GM23248 (cell line): Measurements from ENCODE around the gene NFIX. TPM values are rescaled to one million over a fixed set of nuclear protein-coding genes. Genes with fewer than 3 reads are reported as not detected.

Experiments
- DNase-seq: peaks from one replicate; pipeline ENCODE4 v3.0.0-alpha.2; 2015
- H2AFZ ChIP-seq: fragments of 200-600 bp; sonication (generic); 2 replicates; pipeline ENCODE4 v1.6.1; 2016; ENCODE audit warnings: antibody characterized with exemption
- H3F3A ChIP-seq: fragments of 200-600 bp; sonication (generic); 2 replicates; pipeline ENCODE4 v1.6.1; 2016; ENCODE audit warnings: mild to moderate bottlenecking, antibody characterized with exemption, mixed run types; ENCODE audit not compliant: insufficient read depth
- H3K27ac ChIP-seq: fragments of 200-600 bp; sonication (generic); 2 replicates; pipeline ENCODE4 v1.5.1; 2016; ENCODE audit warnings: mild to moderate bottlenecking
- H3K27me3 ChIP-seq: fragments of 200-600 bp; sonication (generic); replicated peaks from 2 replicates; pipeline ENCODE4 v1.6.1; 2016; ENCODE audit warnings: mild to moderate bottlenecking; ENCODE audit not compliant: insufficient read depth
- H3K36me3 ChIP-seq: fragments of 200-600 bp; sonication (generic); 2 replicates; pipeline ENCODE4 v1.6.1; 2016; ENCODE audit warnings: low read depth, mild to moderate bottlenecking
- H3K4me1 ChIP-seq: fragments of 200-600 bp; sonication (generic); 2 replicates; pipeline ENCODE4 v1.6.1; 2016; ENCODE audit warnings: mild to moderate bottlenecking; ENCODE audit not compliant: insufficient read depth
- H3K4me2 ChIP-seq: fragments of 200-600 bp; sonication (generic); one replicate; pipeline ENCODE4 v1.6.1; 2016; ENCODE audit warnings: mild to moderate bottlenecking; ENCODE audit not compliant: unreplicated experiment
- H3K4me3 ChIP-seq: fragments of 200-600 bp; sonication (generic); 2 replicates; pipeline ENCODE4 v1.5.1; 2016; ENCODE audit warnings: mild to moderate bottlenecking
- H3K79me2 ChIP-seq: fragments of 200-600 bp; sonication (generic); 2 replicates; pipeline ENCODE4 v1.6.1; 2016; ENCODE audit warnings: mild to moderate bottlenecking; ENCODE audit not compliant: insufficient read depth
- H3K9ac ChIP-seq: fragments of 200-600 bp; sonication (generic); 2 replicates; pipeline ENCODE4 v1.6.1; 2016; ENCODE audit warnings: mild to moderate bottlenecking
- H3K9me2 ChIP-seq: fragments of 200-600 bp; sonication (generic); 2 replicates; pipeline ENCODE4 v1.6.1; 2016; ENCODE audit warnings: mixed run types, mild to moderate bottlenecking, moderate library complexity; ENCODE audit not compliant: insufficient read depth
- H3K9me3 ChIP-seq: fragments of 200-600 bp; sonication (generic); one replicate; pipeline ENCODE4 v1.6.1; 2017; ENCODE audit warnings: low read depth
- H4K20me1 ChIP-seq: fragments of 200-600 bp; sonication (generic); 2 replicates; pipeline ENCODE4 v1.6.0; 2016; ENCODE audit not compliant: insufficient read depth
- EZH2 ChIP-seq: fragments of 200-600 bp; sonication (generic); IDR thresholded peaks from 2 replicates; pipeline ENCODE4 v1.6.1; 2018; ENCODE audit warnings: antibody characterized with exemption, mild to moderate bottlenecking; ENCODE audit not compliant: insufficient read depth, poor library complexity, severe bottlenecking
- EZH2phosphoT487 ChIP-seq: fragments of 200-600 bp; sonication (generic); IDR thresholded peaks from 2 replicates; pipeline ENCODE4 v1.6.1; 2018; ENCODE audit warnings: antibody characterized with exemption, moderate library complexity, mild to moderate bottlenecking, low read depth; ENCODE audit not compliant: insufficient read depth
- WGBS, 2 experiments: methylation state at CpG; one replicate each; pipeline ENCODE4 v1.1.6; 2015 to 2017; ENCODE audit warnings: low lambda C conversion rate in 2 of 2, low coverage in 1 of 2; ENCODE audit errors: missing lambda C conversion rate in 2 of 2; 5-methylcytosine and 5-hydroxymethylcytosine counted together
- in situ Hi-C: fragments of 300-500 bp; cut with MboI; formaldehyde crosslinking; loops from 2 replicates; pipeline ENCODE4 v1.15.0; 2020
- polyA plus RNA-seq: library from polyadenylated mRNA; unstranded; fragments of >200 nt; fragmentation: Nextera tagmentation; extraction: Ambion mirVana; gene quantifications from 2 replicates; pipeline ENCODE4 v1.2.1, GENCODE V29; 2016
- total RNA-seq: library from RNA; depleted of rRNA; stranded (reverse); fragments of >200 nt; shearing (Covaris generic); gene quantifications from 2 replicates; pipeline ENCODE4 v1.2.3, GENCODE V29; 2014

Gene NFIX
- total and polyA plus RNA-seq, 2 experiments from 2014 or later: 60.8 to 71.0 TPM

- peaks cover 95% of the 10 kb centered on the region for H3K4me1 ChIP-seq
- H2AFZ ChIP-seq: no peak overlapping the region
- peaks cover 100% of the 10 kb centered on the region for H3K79me2 ChIP-seq
- DNase-seq: peak; percentile 35
- 24 to 31% methylated on average over 15 of the region's 15 CpGs for WGBS, 2 experiments
- in situ Hi-C loops: no loop called here
- H3K27ac ChIP-seq: peak overlapping the region; percentile 94
- no peaks in the 10 kb centered on the region for H3K9me3 ChIP-seq
- peaks cover 46% of the 10 kb centered on the region for H3F3A ChIP-seq
- peak overlapping the region; percentile 21 for H3K4me2 ChIP-seq
- no peak overlapping the region for H3K4me3 ChIP-seq
- peak overlapping the region; percentile 52 for H3K9ac ChIP-seq
- H3K27me3 ChIP-seq: no peaks in the 10 kb centered on the region
- no peaks in the 10 kb centered on the region for H4K20me1 ChIP-seq
- no peak for TF ChIP-seq EZH2
- no peaks in the 10 kb centered on the region for H3K36me3 ChIP-seq
- H3K9me2 ChIP-seq: no peaks in the 10 kb centered on the region
Measured at GRCh38 chr19:13040232-13040947, 45.1 kb downstream of the NFIX start.

GRCh38 chr19:13040948-13041292, 45.6 kb downstream of the NFIX start:
- 33 to 38% methylated on average over 4 of the region's 4 CpGs for WGBS, 2 experiments
- Histone ChIP-seq H3K36me3 (no peaks in the 10 kb centered on the region), H3K27ac (peak overlapping the region; percentile 94), H3K4me1 (peaks cover 96% of the 10 kb centered on the region), H3K9ac (peak overlapping the region; percentile 52), H2AFZ (no peak overlapping the region), H4K20me1 (no peaks in the 10 kb centered on the region), H3K27me3 (no peaks in the 10 kb centered on the region), H3K4me2 (peak overlapping the region; percentile 21), H3F3A (peaks cover 41% of the 10 kb centered on the region), H3K9me3 (no peaks in the 10 kb centered on the region), H3K9me2 (no peaks in the 10 kb centered on the region), H3K4me3 (no peak overlapping the region), H3K79me2 (peaks cover 100% of the 10 kb centered on the region)
- TF ChIP-seq EZH2phosphoT487 (no peak), EZH2 (no peak)
- in situ Hi-C loops: no loop called here
- DNase-seq: peak; percentile 28

GRCh38 chr19:13042443-13043130, 47.3 kb downstream of the NFIX start:
- Histone ChIP-seq H3K9me3 (no peaks in the 10 kb centered on the region), H3K79me2 (peaks cover 100% of the 10 kb centered on the region)
- in situ Hi-C loops: no loop called here

GRCh38 chr19:13043285-13043684, 48.0 kb downstream of the NFIX start:
- Histone ChIP-seq H3K4me3 (no peak overlapping the region), H3K36me3 (no peaks in the 10 kb centered on the region), H3K4me2 (no peak overlapping the region), H4K20me1 (no peaks in the 10 kb centered on the region), H3K79me2 (peaks cover 100% of the 10 kb centered on the region), H3K27me3 (no peaks in the 10 kb centered on the region), H3K9ac (no peak overlapping the region), H3F3A (peaks cover 36% of the 10 kb centered on the region; the same call in 1 of the 2 replicates), H2AFZ (no peak overlapping the region), H3K9me2 (no peaks in the 10 kb centered on the region), H3K27ac (peak overlapping the region; percentile 68; the same call in 1 of the 2 replicates), H3K9me3 (no peaks in the 10 kb centered on the region), H3K4me1 (peaks cover 74% of the 10 kb centered on the region)
- in situ Hi-C loops: no loop called here
- no peak for DNase-seq
- WGBS, 2 experiments: 64 to 69% methylated on average over 5 of the region's 5 CpGs
- no peak for TF ChIP-seq EZH2phosphoT487
- no peak for TF ChIP-seq EZH2

More at GRCh38 chr19:13042443-13043130, 47.3 kb downstream of the NFIX start:
- DNase-seq: peak; percentile 65
- 66 to 70% methylated on average over 9 of the region's 9 CpGs for WGBS, 2 experiments
- Histone ChIP-seq H3K4me3 (no peak overlapping the region), H3K36me3 (no peaks in the 10 kb centered on the region), H3K27me3 (no peaks in the 10 kb centered on the region), H4K20me1 (no peaks in the 10 kb centered on the region), H3K9me2 (no peaks in the 10 kb centered on the region), H3K4me1 (peaks cover 81% of the 10 kb centered on the region), H3K4me2 (no peak overlapping the region), H3K9ac (0 out of 2 replicates have a peak overlapping the region, but pooled peaks have one; percentile 18), H3F3A (peaks cover 36% of the 10 kb centered on the region; the same call in 1 of the 2 replicates), H3K27ac (peak overlapping the region; percentile 38), H2AFZ (no peak overlapping the region)
- TF ChIP-seq EZH2phosphoT487: no peak
- TF ChIP-seq EZH2: no peak
